ENCODE measurements around the gene SH2B3. TPM values are rescaled to one million over a fixed set of nuclear protein-coding genes. Genes with fewer than 3 reads are reported as not detected.
A peak's percentile ranks its signal among the peaks of the same experiment; 100 is the strongest.
"Not testable (repeated sequence)": the region's sequence is repeated elsewhere in the genome, so short reads cannot be mapped to it uniquely, and the experiment has no call there.

The SH2B3 gene
- total RNA-seq, 1 experiment from 2014 or later: 99.7 TPM

GRCh38 chr12:111457577-111457976 is 51.9 kb downstream of the SH2B3 start:
- no peak for DNase-seq (ENCODE audit: low read depth)

GRCh38 chr12:111458546-111459172 is 52.9 kb downstream of the SH2B3 start:
- DNase-seq (ENCODE audit: low read depth): no peak

- DNase-seq (ENCODE audit: low read depth): not testable (repeated sequence)
These were observed 54.4 kb downstream of the SH2B3 start for GRCh38 chr12:111460111-111460510.

GRCh38 chr12:111462210-111462769 is 56.6 kb downstream of the SH2B3 start:
- no peak for DNase-seq (ENCODE audit: low read depth)

- no peak for DNase-seq (ENCODE audit: low read depth)
These were observed 61.6 kb downstream of the SH2B3 start for GRCh38 chr12:111467092-111467856.

- DNase-seq (ENCODE audit: low read depth): no peak
These were observed 62.1 kb downstream of the SH2B3 start for GRCh38 chr12:111467857-111468241.

GRCh38 chr12:111469401-111469800 is 63.7 kb downstream of the SH2B3 start:
- no peak for DNase-seq (ENCODE audit: low read depth)

- no peak for DNase-seq (ENCODE audit: low read depth)
These were observed 65.5 kb downstream of the SH2B3 start for GRCh38 chr12:111471236-111471635.

GRCh38 chr12:111482462-111482861 is 76.7 kb downstream of the SH2B3 start:
- no peak for DNase-seq (ENCODE audit: low read depth)

- no peak for DNase-seq (ENCODE audit: low read depth)
These were observed 82.5 kb downstream of the SH2B3 start for GRCh38 chr12:111488271-111488670.

- DNase-seq (ENCODE audit: low read depth): no peak
These were observed 83.1 kb downstream of the SH2B3 start for GRCh38 chr12:111488798-111489197.

- peak; percentile 69 for DNase-seq (ENCODE audit: low read depth)
These were observed 87.3 kb downstream of the SH2B3 start for GRCh38 chr12:111492979-111493378.

GRCh38 chr12:111494676-111495075 is 89.0 kb downstream of the SH2B3 start:
- no peak for DNase-seq (ENCODE audit: low read depth)

Other genes starting within 250 kb of the SH2B3 start
- 2.3 and 6.8 TPM in 2 replicates for gene PHETA1, start 36.8 kb upstream of the SH2B3 start, total RNA-seq (2014; rRNA removed; shearing (Covaris generic))
- 5.3 and 11.2 TPM in 2 replicates for gene ATXN2, start 193.4 kb downstream of the SH2B3 start, total RNA-seq (2014; rRNA removed; shearing (Covaris generic))